Lower leg skin (tissue), 4 donors: ENCODE data around the gene CIAPIN1. TPM values are rescaled to one million over a fixed set of nuclear protein-coding genes. Genes with fewer than 3 reads are reported as not detected.

Experiments used
- DNase-seq, 2 donors: peaks; one replicate each; pipeline ENCODE4 v3.0.0-alpha.2; 2019; ENCODE audit warnings: low spot score in 2 of 2
- H3K4me3 ChIP-seq: fragments of 200-600 bp; sonication (generic); 2 replicates; pipeline ENCODE4 v1.5.1; 2017; ENCODE audit warnings: mild to moderate bottlenecking, low read depth; ENCODE audit not compliant: poor library complexity, severe bottlenecking
- POLR2A ChIP-seq, 2 donors: fragments of 450-650 bp; IDR thresholded peaks; one replicate each; pipeline ENCODE4 v1.6.1; 2016 to 2017; ENCODE audit warnings: antibody characterized with exemption in 2 of 2, mild to moderate bottlenecking in 1 of 2, moderate library complexity in 1 of 2
- WGBS, 2 donors: methylation state at CpG; one replicate each; pipeline ENCODE4 v1.1.5; 2018; 5-methylcytosine and 5-hydroxymethylcytosine counted together
- intact Hi-C: fragments of 100-400 bp; cut with DNase I; formaldehyde crosslinking; loops from one replicate; pipeline ENCODE4 v1.15.0; 2023; ENCODE audit warnings: low total_unique reads
- total RNA-seq, 4 donors: library from RNA; depleted of rRNA; stranded (reverse); fragments of >200 nt; gene quantifications; one replicate each; pipeline ENCODE4 v1.1.0, GENCODE V29; 2016
- TF ChIP-seq, protein P1 (sequence below), 3 donors: fragments of 450-650 bp; IDR thresholded peaks; one replicate each; pipeline ENCODE4 v1.5.1; 2016; ENCODE audit warnings: antibody characterized with exemption in 3 of 3, mild to moderate bottlenecking in 3 of 3, moderate library complexity in 2 of 3

The CIAPIN1 gene
- total RNA-seq, 4 donors from 2014 or later: 20.9 to 40.8 (median 30.7) TPM

DNA sequence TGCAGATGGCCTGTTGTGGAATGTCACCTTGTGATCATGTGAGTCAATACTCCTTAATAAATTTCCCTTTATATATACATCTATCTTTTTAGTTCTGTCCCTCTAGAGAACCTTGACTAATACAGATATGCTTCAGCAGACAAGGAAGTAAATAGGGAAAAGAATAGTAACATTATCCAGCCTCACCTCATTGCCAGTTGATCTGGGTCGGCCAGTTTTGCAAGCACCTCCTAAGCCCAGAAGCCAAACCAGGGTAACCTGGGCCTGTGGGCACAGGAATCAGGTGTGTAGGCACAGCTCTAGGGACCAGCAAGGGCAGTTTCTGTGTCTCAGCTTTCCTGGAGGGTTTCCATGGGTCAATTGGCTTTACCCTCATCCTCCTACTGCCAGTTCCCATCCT is 54.5 kb downstream of the CIAPIN1 start:
- no peak for DNase-seq
- no peak overlapping the region for H3K4me3 ChIP-seq
- no peak for TF ChIP-seq POLR2A (IDR thresholded peaks at IDR 0.05)
- TF ChIP-seq, protein P1, sequence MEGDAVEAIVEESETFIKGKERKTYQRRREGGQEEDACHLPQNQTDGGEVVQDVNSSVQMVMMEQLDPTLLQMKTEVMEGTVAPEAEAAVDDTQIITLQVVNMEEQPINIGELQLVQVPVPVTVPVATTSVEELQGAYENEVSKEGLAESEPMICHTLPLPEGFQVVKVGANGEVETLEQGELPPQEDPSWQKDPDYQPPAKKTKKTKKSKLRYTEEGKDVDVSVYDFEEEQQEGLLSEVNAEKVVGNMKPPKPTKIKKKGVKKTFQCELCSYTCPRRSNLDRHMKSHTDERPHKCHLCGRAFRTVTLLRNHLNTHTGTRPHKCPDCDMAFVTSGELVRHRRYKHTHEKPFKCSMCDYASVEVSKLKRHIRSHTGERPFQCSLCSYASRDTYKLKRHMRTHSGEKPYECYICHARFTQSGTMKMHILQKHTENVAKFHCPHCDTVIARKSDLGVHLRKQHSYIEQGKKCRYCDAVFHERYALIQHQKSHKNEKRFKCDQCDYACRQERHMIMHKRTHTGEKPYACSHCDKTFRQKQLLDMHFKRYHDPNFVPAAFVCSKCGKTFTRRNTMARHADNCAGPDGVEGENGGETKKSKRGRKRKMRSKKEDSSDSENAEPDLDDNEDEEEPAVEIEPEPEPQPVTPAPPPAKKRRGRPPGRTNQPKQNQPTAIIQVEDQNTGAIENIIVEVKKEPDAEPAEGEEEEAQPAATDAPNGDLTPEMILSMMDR (IDR thresholded peaks at IDR 0.05): no peak
- intact Hi-C loops: no loop called here
- WGBS, 2 donors: 30 to 59% methylated on average over 1 of the region's 1 CpG

DNA sequence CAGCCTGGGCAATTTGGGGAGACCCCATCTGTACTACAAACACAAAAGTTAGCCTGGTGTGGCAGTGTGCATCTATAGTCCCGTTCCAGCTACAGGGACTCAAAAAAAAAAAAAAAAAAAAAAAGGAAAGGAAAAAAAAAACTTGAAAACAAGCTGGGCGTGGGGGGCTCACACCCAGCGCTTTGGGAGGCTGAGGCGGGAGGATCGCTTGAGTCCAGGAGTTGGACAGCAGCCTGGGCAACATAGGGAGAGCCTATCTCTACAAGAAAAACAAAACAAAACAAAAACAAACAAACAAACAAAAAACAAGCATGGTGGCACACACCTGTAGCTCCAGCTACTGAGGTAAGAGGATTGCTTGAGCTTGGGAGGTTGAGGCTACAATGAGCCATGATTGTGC is 55.5 kb downstream of the CIAPIN1 start:
- no peak for TF ChIP-seq POLR2A (IDR thresholded peaks at IDR 0.05)
- TF ChIP-seq, protein P1 (IDR thresholded peaks at IDR 0.05): no peak
- H3K4me3 ChIP-seq: no peak overlapping the region
- WGBS, 2 donors: 77% methylated on average over 5 of the region's 5 CpGs
- intact Hi-C loops: no loop called here
- DNase-seq: no peak

DNA sequence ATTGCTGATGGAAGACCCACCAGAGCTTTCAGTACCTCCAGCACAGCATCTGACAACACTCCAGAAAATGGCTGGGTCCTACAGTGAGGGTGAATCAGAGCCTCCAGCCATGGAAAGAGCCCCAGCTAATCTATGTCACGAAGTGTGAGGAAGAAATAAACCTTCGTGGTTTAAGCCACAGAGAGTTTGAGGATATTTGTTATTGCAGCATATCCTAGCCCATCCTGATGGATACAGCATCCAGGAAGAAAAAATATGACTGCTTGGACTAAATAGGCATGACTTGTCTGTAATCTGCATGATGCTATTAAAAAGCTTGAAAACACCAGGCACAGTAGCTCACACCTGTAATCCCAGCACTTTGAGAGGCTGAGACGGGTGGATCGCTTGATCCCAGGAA is 55.9 kb downstream of the CIAPIN1 start:
- H3K4me3 ChIP-seq: no peak overlapping the region
- no peak for TF ChIP-seq POLR2A (IDR thresholded peaks at IDR 0.05)
- TF ChIP-seq, protein P1 (IDR thresholded peaks at IDR 0.05): no peak
- intact Hi-C loops: no loop called here
- no peak for DNase-seq
- 70 to 80% methylated on average over 4 of the region's 4 CpGs for WGBS, 2 donors

DNA sequence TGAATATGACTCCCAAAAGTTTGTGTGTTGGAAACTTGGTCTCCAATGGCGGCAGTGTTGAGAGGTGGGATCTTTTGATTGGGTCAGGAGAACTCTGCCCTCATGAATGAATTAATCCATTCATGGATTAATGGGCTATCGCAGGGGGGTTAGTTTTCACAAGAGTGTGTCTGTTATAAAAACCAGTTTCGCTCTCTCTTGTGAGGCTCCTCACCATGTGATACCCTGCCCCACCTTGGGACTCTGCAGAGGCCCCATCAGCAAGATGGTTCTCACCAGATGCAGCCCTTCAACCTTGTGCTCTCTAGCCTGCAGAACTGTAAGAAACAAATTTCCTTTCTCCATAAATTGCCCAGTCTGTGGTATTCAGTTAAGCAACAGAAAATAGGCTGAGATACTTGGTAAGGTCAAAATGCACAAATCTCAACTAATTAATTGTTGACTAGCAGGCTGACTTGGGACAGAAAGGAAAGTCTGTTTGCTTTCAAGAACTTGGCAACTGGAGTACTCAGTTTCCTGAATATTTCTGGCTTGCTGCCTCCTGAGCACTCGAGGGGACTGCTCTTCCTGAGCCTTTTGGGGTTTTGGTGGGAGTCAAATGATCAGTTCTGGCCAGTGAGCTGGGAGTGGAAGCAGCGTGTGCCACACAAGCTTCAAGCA is 56.4 kb downstream of the CIAPIN1 start:
- no peak overlapping the region for H3K4me3 ChIP-seq
- no peak for TF ChIP-seq POLR2A (IDR thresholded peaks at IDR 0.05)
- TF ChIP-seq, protein P1 (IDR thresholded peaks at IDR 0.05): no peak
- no peak for DNase-seq
- WGBS, 2 donors: 68 to 76% methylated on average over 5 of the region's 5 CpGs
- intact Hi-C loops: no loop called here

DNA sequence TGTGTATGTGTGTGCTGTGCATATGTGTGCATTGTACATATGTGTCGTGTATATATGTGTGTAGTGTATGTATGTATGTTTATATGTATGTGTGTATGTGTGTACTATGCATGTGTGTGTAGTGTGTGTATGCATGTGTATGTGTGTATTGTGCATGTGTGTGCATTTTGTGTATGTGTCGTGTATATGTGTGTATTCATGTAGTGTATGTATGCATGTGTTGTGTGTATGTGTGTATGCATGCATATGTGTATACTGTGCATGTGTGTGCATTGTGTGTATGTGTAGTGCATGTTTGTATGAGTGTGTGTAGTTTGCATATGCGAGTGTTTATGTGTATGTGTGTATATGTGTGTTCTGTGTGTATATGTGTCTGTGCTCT is 58.1 kb downstream of the CIAPIN1 start:
- intact Hi-C loops: no loop called here
- WGBS, 2 donors: 90 to 96% methylated on average over 3 of the region's 3 CpGs
- TF ChIP-seq, protein P1 (IDR thresholded peaks at IDR 0.05): peak in 1 of 3 donors; percentile 33
- no peak for TF ChIP-seq POLR2A (IDR thresholded peaks at IDR 0.05)
- H3K4me3 ChIP-seq: no peak overlapping the region
- DNase-seq: no peak
